Measurements from ENCODE around the gene TUBGCP5.

DNA sequence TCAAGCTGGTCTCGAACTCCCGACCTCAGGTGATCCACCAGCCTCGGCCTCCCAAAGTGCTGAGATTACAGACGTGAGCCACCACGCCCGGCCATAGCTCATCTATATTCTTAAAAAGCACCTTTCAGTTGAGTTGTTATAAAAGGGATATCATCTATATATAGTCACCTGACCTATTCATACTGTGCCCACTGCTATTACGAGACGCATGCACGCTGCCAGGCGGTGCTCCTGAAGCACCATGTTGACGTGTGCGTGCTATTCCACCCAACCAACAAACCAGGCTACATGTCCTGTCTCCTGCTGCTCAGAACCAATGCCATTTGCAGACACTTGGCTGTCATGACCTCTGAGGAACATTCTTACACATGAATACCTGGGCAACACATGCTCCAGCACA, 76.8 kb downstream of the TUBGCP5 start:
- TF ChIP-seq, protein P1, sequence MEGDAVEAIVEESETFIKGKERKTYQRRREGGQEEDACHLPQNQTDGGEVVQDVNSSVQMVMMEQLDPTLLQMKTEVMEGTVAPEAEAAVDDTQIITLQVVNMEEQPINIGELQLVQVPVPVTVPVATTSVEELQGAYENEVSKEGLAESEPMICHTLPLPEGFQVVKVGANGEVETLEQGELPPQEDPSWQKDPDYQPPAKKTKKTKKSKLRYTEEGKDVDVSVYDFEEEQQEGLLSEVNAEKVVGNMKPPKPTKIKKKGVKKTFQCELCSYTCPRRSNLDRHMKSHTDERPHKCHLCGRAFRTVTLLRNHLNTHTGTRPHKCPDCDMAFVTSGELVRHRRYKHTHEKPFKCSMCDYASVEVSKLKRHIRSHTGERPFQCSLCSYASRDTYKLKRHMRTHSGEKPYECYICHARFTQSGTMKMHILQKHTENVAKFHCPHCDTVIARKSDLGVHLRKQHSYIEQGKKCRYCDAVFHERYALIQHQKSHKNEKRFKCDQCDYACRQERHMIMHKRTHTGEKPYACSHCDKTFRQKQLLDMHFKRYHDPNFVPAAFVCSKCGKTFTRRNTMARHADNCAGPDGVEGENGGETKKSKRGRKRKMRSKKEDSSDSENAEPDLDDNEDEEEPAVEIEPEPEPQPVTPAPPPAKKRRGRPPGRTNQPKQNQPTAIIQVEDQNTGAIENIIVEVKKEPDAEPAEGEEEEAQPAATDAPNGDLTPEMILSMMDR (conservative IDR thresholded peaks at IDR 0.05; ENCODE audit: low read depth, low read length) = no peak
- no peak for TF ChIP-seq EZH2 (IDR thresholded peaks at IDR 0.05; ENCODE audit: borderline replicate concordance, low read depth, low read length, poor library complexity, severe bottlenecking)
